ENCODE results near the gene IFNK. TPM values are rescaled to one million over a fixed set of nuclear protein-coding genes. Genes with fewer than 3 reads are reported as not detected.

The IFNK gene
- total and polyA plus RNA-seq, 2 experiments from 2014 or later: not detected

GRCh38 chr9:27569406-27569805 lies 45.3 kb downstream of the IFNK start:
- no peak overlapping the region for H3K27ac ChIP-seq (ENCODE audit: low read depth)
- H3K9me2 ChIP-seq (ENCODE audit: insufficient read depth): no peaks in the 10 kb centered on the region
- H3K36me3 ChIP-seq (ENCODE audit: insufficient read depth): no peaks in the 10 kb centered on the region
- DNase-seq (ENCODE audit: low spot score) (no peak), ATAC-seq (no peak)
- H3K27me3 ChIP-seq (ENCODE audit: insufficient read depth): no peaks in the 10 kb centered on the region
- Mint-ChIP-seq H3K36me3 (ENCODE audit: low read depth) (peaks cover 10% of the 10 kb centered on the region; the same call in 2 of the 3 replicates), H3K4me1 (peaks cover 12% of the 10 kb centered on the region), H3K4me3 (no peak overlapping the region), H3K9me3 (no peaks in the 10 kb centered on the region), H3K27ac (no peak overlapping the region), H3K27me3 (ENCODE audit: insufficient read depth, low read depth, poor library complexity) (peaks cover 10% of the 10 kb centered on the region)
- H2AFZ ChIP-seq: no peak overlapping the region
- peaks cover 50% of the 10 kb centered on the region for H3K79me2 ChIP-seq (replicated peaks; ENCODE audit: insufficient read depth)
- no peak overlapping the region for H3K4me2 ChIP-seq
- H3K4me3 ChIP-seq: no peak overlapping the region
- peaks cover 8% of the 10 kb centered on the region; the same call in 1 of the 2 replicates for H4K20me1 ChIP-seq (replicated peaks; ENCODE audit: insufficient read depth)
- H3K4me1 ChIP-seq (ENCODE audit: insufficient read depth): peaks cover 10% of the 10 kb centered on the region; the same call in 1 of the 2 replicates
- TF ChIP-seq POLR2AphosphoS5 (IDR thresholded peaks at IDR 0.05; ENCODE audit: low read depth): no peak
- no peak for TF ChIP-seq EZH2 (IDR thresholded peaks at IDR 0.05; ENCODE audit: low read depth, unreplicated experiment)
- TF ChIP-seq STAT1 (IDR thresholded peaks at IDR 0.05; ENCODE audit: unreplicated experiment): no peak
- TF ChIP-seq NANOG (IDR thresholded peaks at IDR 0.05; ENCODE audit: borderline replicate concordance): no peak
- TF ChIP-seq ZNF114 (CRISPR knock-in tag; IDR thresholded peaks at IDR 0.05): no peak
- no peak for TF ChIP-seq CTCF (conservative IDR thresholded peaks at IDR 0.05; ENCODE audit: low read depth in 2 of 2)
- no peak for TF ChIP-seq EZH2phosphoT487 (IDR thresholded peaks at IDR 0.05; ENCODE audit: unreplicated experiment)
- no peak for TF ChIP-seq ZNF462 (CRISPR knock-in tag; IDR thresholded peaks at IDR 0.05)
- no peak for TF ChIP-seq ETS1 (IDR thresholded peaks at IDR 0.05)
- TF ChIP-seq CREB1 (CRISPR knock-in tag; IDR thresholded peaks at IDR 0.05; ENCODE audit: low read depth): no peak
- no peak for TF ChIP-seq REST (IDR thresholded peaks at IDR 0.05; ENCODE audit: unreplicated experiment)
- TF ChIP-seq ZNF331 (CRISPR knock-in tag; IDR thresholded peaks at IDR 0.05; ENCODE audit: low read depth): no peak
- no peak for TF ChIP-seq JUNB (IDR thresholded peaks at IDR 0.05; ENCODE audit: unreplicated experiment)
- H3F3A ChIP-seq (replicated peaks; ENCODE audit: low read depth): no peaks in the 10 kb centered on the region
